ENCODE measurements around the gene GDF10. TPM values are rescaled to one million over a fixed set of nuclear protein-coding genes. Genes with fewer than 3 reads are reported as not detected.

The GDF10 gene
- total and polyA plus RNA-seq, 9 of the 15 experiments (the other 6 are each of a cell fraction or from before 2014, with no cell fraction given), result 0.03 to 0.20 (median 0.11) TPM; not detected in 6

- WGBS (ENCODE audit: insufficient coverage, low coverage, missing lambda C conversion rate), result 14% methylated on average over 1 of the region's 1 CpG
- TF ChIP-seq ZBTB9 (CRISPR knock-in tag; IDR thresholded peaks at IDR 0.05), result no peak
- TF ChIP-seq KAT2B (IDR thresholded peaks at IDR 0.05; ENCODE audit: low read depth, low read length), result no peak
- peak; percentile 52 for TF ChIP-seq RFX1 (IDR thresholded peaks at IDR 0.05)
- TF ChIP-seq MYNN (IDR thresholded peaks at IDR 0.05), result peak; percentile 72; the same call in 1 of the 2 replicates
- TF ChIP-seq MYNN (CRISPR knock-in tag; IDR thresholded peaks at IDR 0.05), result no peak
- TF ChIP-seq ZNF512 (tag; IDR thresholded peaks at IDR 0.05), result peak; percentile 81
Measured at GRCh38 chr10:47323087-47323486, 23.1 kb downstream of the GDF10 start.

More at GRCh38 chr10:47323087-47323486, 23.1 kb downstream of the GDF10 start:
- no peaks in the 10 kb centered on the region for H3K9me1 ChIP-seq (ENCODE audit: control insufficient read depth, insufficient read depth, low read length)
- no peaks in the 10 kb centered on the region for H3K79me2 ChIP-seq (ENCODE audit: control insufficient read depth, insufficient read depth, low read length)
- BruUV-seq (replicated peaks), result no TSS peak
- peak overlapping the region in 1 of 2 experiments; percentile 65; a peak in 1 of 4 replicates for H3K9ac ChIP-seq (ENCODE audit: insufficient read depth in 1 of 2, low read depth in 2 of 2, low read length in 2 of 2)
- in situ Hi-C loops (cut with MboI), result no loop called here
- ChIA-PET POLR2A (interaction anchor here (0.8 to 2.6 kb wide), 5 partner anchors 8 to 40 kb away, joined by 3 to 11 read pairs (median 3); no protein-coding TSS in a partner anchor), CTCF (ENCODE audit: low intra/inter-chr PET ratio) (interaction anchor here (0.9 kb wide), 1 partner anchor 12 kb away, joined by 3 read pairs; no protein-coding TSS in a partner anchor)
- no peaks in the 10 kb centered on the region for H3K27me3 ChIP-seq (ENCODE audit: control insufficient read depth in 2 of 2, insufficient read depth in 2 of 2, low read length in 2 of 2)
- intact Hi-C loops (cut with micrococcal nuclease), result no loop called here
- no peak overlapping the region for H3K4me3 ChIP-seq
- DNase-seq (ENCODE audit: extremely low read depth in 1 of 4, low spot score in 3 of 4) (no peak), FAIRE-seq (no peak), ATAC-seq (no peak)
- H3K9me3 ChIP-seq (replicated peaks; ENCODE audit: control insufficient read depth, insufficient read depth, low read depth, low read length), result no peaks in the 10 kb centered on the region
- no peak overlapping the region for H2AFZ ChIP-seq (ENCODE audit: low read depth, low read length)
- H4K20me1 ChIP-seq (replicated peaks; ENCODE audit: control insufficient read depth, insufficient read depth, low read length), result no peaks in the 10 kb centered on the region
- no peaks in the 10 kb centered on the region for H3K36me3 ChIP-seq (ENCODE audit: control insufficient read depth, insufficient read depth, low read length)
- peaks cover 40 to 41% of the 10 kb centered on the region in 2 experiments for H3K4me1 ChIP-seq (replicated peaks in 1 of 2; ENCODE audit: control insufficient read depth in 2 of 2, insufficient read depth in 2 of 2, low read length in 2 of 2)
- peak overlapping the region; percentile 33; the same call in 1 of the 2 replicates for H3K4me2 ChIP-seq (ENCODE audit: insufficient read depth, low read length)
- H3K27ac ChIP-seq (ENCODE audit: extremely low read depth, low read depth, low read length), result no peak overlapping the region

All from K562 (cell line).